Right renal pelvis (tissue), 4 donors: ENCODE data around the gene CHD2. TPM values are rescaled to one million over a fixed set of nuclear protein-coding genes. Genes with fewer than 3 reads are reported as not detected.

Experiments
- DNase-seq, 4 donors: peaks; one replicate each; pipeline ENCODE4 v3.0.0-alpha.2; 2013; ENCODE audit warnings: low read depth in 4 of 4, low spot score in 3 of 4, missing footprints in 1 of 4
- polyA plus RNA-seq, 4 donors: library from polyadenylated mRNA; unstranded; fragments of 120-200 nt; gene quantifications; one replicate each; pipeline ENCODE4 v1.2.1, GENCODE V29; 2013; ENCODE audit not compliant: insufficient read length in 4 of 4

Gene CHD2
- polyA plus RNA-seq, 4 donors = 110 to 120 (median 113) TPM

DNA sequence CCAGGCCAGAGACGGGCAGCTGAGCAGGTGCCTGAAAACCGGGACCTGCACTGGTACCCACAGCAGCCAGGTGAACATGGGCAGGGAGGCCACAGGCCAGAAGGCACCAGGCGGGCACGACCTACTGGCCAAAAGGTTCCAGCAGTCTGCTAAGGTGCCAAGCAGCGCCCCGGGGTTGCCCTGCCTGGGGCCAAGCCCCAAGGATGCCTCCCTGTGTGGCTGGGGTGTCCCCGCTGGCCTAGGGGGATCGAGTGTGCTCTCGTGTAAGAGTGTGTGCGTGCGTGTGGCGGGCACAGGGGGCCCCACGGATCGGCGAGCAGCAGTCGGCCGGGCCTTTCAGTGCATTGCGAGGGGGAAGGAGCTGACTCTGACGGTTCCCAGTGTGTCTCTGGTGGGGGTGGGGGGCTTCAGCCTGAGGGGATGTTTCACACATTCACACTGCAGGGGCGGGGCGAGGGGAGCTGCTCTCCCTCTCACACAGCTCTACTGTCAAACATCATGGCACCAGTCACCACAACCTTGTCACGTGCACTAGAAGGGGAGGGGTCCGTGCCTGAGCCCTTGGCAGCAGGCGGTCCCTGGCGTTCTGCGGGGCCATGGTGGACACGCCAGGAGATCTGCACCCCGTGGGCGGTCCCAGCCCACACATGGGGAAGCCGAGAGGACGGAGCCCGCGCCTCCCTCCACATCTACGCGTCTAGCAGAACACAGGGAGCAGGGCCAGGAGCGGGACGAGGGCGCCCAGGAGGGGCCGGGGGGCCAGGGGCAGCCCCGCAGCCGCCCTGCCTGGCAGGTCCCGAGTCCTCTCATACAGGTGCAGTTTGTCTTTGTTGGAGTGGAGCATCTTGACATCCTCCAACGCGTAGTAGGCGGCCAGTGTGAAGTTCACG is 144.4 kb downstream of the CHD2 start:
- no peak for DNase-seq

DNA sequence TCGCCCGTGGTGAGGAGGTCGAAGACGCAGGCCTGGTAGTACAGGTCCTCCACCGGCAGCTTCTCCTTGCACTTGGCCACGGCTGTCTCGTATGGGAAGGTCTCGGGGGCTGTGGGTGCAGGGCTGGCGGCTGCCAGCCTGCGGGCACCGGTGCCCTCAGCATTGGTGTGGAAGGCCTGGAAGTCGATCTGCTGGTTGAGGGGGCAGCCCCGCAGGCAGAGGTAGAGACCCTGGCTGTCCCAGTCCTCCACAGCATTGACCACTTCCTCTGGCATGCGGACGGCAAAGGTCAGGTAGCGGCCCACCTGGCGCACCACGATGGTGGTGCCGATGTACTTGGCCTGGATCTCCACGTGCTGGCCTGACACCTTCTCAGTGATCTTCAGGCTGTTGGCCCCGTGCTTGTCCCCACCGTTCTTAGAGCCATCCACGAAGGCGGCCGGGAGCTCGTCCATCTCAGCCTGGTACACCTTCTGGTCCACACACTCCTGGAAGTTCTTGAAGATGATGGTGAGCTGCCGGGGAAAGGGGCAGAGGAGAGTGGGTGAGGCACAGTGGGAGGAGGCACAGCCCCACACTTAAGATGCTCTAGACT is 145.2 kb downstream of the CHD2 start:
- DNase-seq = no peak

- DNase-seq = no peak
Observed at GRCh38 chr15:93046120-93046519, 146.0 kb downstream of the CHD2 start.

- no peak for DNase-seq
Observed at GRCh38 chr15:93046721-93047120, 146.6 kb downstream of the CHD2 start.

DNA sequence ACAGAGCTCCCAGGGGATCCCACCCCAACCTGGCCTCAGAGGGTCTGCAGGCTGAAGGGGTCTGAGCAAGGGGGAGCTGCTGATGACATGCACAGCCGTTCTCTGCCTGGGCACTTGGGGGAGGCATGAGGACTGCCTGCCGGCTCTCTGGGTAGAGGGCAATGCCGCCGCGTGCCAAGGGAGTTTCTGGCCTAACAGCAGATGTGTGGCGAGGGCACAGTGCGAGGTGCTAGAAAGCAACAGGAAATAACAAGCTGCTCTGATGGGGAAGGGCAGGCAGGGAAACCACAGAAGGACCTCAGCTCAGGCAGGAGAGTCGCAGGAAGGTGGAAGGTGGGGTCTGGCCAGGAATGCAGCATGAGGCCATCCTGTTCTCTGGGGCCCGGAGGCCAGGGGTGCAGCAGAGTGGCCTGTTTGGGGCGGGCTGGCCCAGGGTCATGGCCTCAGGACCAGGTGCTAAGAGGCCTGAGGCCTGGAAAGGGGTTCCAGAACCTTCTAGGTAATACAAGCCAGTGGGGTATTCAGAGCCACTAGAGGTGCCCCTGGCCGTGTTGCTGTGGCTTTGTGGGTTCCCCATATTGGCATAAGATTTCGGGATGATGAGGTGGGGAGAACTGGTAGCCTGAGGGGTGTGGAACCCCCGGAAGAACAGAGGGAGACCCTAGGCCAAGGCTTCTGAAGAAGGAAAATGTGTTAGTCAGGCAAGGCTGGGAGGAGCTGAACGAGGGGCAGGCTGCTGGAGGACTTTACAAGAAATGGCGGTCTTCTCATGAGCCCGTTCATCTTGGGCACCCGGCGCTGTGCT is 147.7 kb downstream of the CHD2 start:
- no peak for DNase-seq

- DNase-seq = no peak
Observed at GRCh38 chr15:93048426-93048721, 148.2 kb downstream of the CHD2 start.

GRCh38 chr15:93048759-93049161 is 148.6 kb downstream of the CHD2 start:
- no peak for DNase-seq

- no peak for DNase-seq
Observed at GRCh38 chr15:93049233-93049632, 149.1 kb downstream of the CHD2 start.

DNA sequence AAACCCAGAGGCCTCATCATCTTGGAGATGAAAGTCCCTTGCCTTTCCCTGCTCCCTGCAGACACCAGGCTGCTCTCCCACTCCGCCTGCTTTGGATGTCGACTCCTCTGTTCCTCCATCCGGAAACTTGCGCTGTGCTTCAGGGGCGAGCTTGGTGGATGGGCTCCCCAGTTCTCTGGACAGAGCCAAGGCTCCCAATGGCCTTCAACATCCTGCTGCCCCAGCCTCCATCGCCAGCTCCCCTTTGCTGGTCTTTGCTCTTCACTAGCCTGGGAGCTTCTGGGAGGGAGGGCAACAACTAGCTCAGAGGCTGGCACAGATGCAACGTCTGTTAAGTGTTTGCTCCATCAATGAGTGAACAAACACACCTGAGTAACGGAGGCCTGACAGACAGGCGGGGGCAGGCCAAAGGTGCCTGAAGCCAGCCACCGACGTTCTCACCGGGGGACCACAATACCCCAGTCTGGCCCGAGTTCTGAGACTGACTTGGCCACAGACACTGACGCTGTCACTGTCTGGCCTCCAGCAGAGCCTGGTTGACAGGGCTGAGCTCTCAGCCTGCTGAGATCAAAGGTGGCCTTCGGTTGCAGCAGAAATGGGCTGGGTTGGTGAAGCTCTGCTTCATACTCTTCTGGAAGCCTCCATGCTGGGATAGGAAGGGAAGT is 149.9 kb downstream of the CHD2 start:
- DNase-seq = no peak

DNA sequence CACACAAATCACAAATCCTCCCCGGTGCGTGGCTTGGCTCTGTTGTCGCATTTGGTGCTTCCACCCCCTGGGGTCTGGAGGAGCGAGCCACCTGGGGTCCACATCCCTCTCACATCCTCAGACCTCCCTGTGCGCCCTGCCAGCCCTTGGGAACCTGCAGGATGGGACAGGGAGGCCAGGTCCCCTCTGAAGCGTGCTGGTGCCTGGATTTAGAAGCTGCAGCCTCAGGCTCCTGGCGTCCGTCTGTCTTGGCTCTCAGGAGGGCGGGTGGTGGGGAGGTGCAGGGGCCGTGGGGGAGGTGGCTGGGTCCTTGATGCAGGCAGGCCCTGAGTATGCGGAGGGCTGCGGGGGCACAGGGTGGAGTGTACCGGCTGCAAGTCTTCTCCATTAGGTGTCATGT is 150.5 kb downstream of the CHD2 start:
- DNase-seq = no peak

DNA sequence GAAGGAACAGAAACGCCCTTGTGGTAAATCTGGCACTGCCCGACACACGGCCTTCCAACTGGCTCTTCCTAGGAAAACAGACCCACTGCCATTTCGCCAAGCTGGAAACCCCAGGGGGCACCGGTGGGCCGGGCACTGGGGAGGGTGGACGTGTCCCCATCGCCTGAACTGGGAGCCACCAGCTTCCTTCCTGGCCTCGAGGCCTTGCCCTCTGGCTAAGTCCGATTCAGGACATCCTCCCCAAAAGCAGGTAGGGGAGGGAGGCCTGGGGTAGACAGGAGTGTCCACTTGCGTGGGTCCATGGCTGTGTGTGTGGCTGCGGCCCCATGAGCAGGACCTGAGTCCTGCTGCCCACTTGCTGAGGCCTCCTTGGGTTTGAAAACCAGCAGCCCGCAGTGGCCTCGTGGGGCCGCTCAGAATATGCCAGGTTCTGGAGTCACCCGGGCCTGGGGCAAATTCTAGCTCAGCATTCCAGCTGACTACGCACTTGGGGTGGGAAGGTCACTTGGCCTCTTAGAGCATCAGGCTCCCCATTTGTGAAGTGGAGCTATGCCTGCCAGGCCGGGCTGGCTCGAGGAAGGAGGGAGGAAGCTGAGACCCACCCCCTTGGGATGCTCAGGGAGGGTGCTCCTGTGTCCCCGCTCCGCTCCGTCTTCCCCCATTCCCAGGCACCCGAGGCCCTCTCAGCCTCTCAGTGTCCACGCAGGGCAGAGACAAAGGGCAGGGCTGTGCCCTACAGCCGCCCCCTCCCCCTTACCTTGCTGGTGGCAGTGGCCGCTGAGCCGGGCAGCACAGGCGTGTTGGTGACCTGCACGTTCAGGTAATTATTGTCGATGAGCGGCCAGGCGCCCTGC is 151.3 kb downstream of the CHD2 start:
- no peak for DNase-seq

DNA sequence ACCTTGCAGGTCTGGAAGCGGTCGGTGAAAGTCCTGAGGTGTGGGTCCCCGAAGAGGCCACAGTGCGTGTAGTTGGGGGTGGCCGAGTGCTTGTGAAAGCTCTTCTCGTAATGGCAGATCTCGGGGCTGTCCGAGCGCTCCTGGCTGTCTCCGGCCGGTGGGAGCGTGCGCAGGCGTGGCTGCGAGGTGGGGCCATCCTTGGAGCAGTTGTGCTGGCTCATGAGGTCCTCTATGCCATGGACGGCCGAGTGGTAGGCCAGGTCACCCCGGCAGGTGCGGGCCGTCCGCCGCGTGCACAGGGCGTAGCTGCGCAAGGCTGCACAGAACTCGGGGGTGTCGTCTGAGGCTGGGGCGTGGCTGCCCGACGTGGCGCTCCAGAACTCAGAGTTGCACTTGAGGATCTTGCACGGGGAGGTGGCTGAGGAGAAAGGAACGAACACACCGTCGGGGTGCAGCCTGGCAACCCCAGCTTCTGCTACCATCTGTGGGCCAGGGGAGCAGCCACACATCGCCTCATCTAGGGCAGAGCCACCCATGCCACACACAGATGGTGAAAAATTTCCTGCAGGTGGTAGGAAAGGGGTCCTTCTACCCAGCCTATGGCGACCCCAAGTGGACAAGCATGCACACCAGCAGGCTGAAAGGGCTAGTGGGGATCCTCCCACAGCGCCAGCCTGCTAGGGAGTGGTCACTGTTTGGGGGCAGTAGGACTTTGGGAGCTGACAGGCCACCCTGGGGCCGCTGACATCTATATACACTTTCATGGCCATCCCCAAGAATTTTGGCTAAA is 152.2 kb downstream of the CHD2 start:
- no peak for DNase-seq

- DNase-seq = no peak
Observed at GRCh38 chr15:93055211-93055610, 155.1 kb downstream of the CHD2 start.

DNA sequence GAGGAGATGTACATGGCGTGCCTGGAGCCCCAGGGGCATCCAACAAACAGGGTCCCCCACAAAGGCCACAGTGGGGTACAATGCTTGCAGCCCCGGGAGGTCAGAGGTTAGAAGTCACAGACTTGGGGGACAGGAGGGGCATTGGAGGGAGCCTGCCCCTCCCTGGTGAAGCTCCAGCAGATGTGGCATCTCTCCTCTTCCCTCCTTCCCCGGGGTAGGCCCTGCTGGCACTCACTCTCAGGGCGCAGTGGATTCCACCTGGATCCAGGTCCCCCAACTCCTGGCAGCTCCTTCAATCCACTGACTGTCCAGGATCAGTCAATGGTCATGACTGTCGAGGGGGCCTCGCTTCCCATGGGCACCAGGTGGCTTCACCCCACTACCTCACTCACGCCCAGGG is 156.7 kb downstream of the CHD2 start:
- no peak for DNase-seq

DNA sequence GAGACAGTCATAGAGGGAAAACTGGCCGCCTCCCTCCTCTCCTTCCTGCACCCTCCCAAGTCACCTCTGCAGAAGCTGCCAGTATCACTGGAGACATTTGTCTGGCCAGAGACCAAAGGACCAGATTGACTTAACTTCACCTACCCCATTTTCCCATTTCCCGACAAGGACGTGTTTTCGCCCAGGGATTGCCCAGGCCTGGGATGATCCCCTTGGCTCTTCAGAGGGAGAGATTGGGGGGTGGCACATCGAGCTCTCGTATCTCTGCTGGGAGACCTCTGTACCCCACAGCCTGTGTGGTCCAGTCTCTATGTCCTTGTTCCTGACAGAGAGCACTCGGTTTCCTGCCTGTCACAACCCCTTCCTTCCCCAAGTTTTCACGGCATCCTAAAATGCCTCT is 157.5 kb downstream of the CHD2 start:
- DNase-seq = no peak

DNA sequence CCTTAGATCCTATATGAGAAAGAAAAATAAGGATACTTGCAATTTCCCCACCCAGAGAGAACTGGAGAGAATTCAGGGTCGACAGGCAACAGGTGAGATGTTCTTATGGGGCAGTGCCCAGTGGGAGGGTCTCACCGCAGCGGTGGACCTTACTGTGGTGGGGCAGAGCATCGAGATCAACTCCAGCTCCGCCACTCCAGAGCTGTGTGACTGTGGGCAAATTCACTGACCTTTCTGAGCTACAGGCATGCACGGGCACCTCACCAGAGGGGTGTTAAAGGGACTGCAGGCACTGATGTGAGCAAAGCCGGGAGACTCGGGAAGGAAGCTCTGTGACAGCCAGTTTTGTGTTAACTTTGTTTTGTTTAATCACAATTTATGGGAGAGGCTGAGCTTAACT is 158.0 kb downstream of the CHD2 start:
- no peak for DNase-seq

GRCh38 chr15:93058904-93059427 is 158.8 kb downstream of the CHD2 start:
- DNase-seq = no peak

DNA sequence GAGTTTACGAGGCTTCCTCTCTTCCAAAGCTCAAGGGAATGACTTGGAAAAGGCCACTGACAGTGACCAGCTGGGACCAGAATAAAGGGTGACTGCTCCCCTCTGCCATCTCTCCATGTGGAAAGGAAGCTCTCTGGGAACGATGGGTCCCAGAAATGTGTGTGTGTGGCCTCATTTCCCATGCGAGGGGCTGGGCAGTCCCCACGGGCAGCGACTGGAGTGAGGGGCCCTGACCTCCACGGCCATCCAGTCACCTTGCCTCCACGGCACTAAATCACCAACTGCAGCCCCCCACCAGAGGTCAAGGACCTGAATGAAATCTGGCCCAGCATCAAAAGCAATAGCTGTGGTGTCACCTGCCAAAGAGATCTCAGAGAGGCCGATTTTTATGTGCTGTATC is 159.3 kb downstream of the CHD2 start:
- no peak for DNase-seq
